DND-41 (cell line): ENCODE results near the gene VTI1A.

Source experiments
- ATAC-seq: fragments of 200-7000 bp; cut with Tn5 transposase; 3 replicates; pipeline ENCODE4 v1.9.1; 2021; ENCODE audit warnings: low read depth; ENCODE audit not compliant: insufficient read depth
- DNase-seq: peaks from one replicate; pipeline ENCODE4 v3.0.0-alpha.2; 2020
- H2AFZ ChIP-seq: 2 replicates; pipeline ENCODE4 v1.6.0; 2012; ENCODE audit warnings: low read depth, low read length
- H3K27ac ChIP-seq: 2 replicates; pipeline ENCODE4 v1.5.1; 2012; ENCODE audit warnings: low read length, inconsistent platforms
- H3K27me3 ChIP-seq: fragments of 200-600 bp; sonication (generic); 2 replicates; pipeline ENCODE4 v1.6.0; 2012; ENCODE audit warnings: low read length, mild to moderate bottlenecking, inconsistent platforms; ENCODE audit not compliant: insufficient read depth, poor library complexity
- H3K36me3 ChIP-seq: 2 replicates; pipeline ENCODE4 v1.5.1; 2012; ENCODE audit warnings: low read length, inconsistent platforms; ENCODE audit not compliant: insufficient read depth
- H3K4me1 ChIP-seq: 2 replicates; pipeline ENCODE4 v1.5.1; 2012; ENCODE audit warnings: mild to moderate bottlenecking, low read length; ENCODE audit not compliant: insufficient read depth
- H3K4me2 ChIP-seq: 2 replicates; pipeline ENCODE4 v1.6.0; 2012; ENCODE audit warnings: mild to moderate bottlenecking, moderate library complexity, low read length, inconsistent platforms; ENCODE audit not compliant: insufficient read depth
- H3K4me3 ChIP-seq, 2 experiments: fragments of 200-600 bp in 1 of 2; shearing (Covaris generic) in 1 of 2; 2 replicates each; pipeline ENCODE4 v1.5.1; 2012 to 2016; ENCODE audit warnings: inconsistent platforms in 2 of 2, low read length in 2 of 2, mild to moderate bottlenecking in 2 of 2, low read depth in 1 of 2, moderate library complexity in 1 of 2
- H3K79me2 ChIP-seq: 2 replicates; pipeline ENCODE4 v1.6.0; 2012; ENCODE audit warnings: low read length, inconsistent platforms; ENCODE audit not compliant: insufficient read depth
- H3K9ac ChIP-seq: 2 replicates; pipeline ENCODE4 v1.6.0; 2012; ENCODE audit warnings: low read depth, mild to moderate bottlenecking, inconsistent platforms, low read length, moderate library complexity
- H3K9me3 ChIP-seq: 2 replicates; pipeline ENCODE4 v1.5.1; 2012; ENCODE audit warnings: low read length, moderate library complexity, mild to moderate bottlenecking, inconsistent platforms; ENCODE audit not compliant: insufficient read depth, severe bottlenecking
- H4K20me1 ChIP-seq: 2 replicates; pipeline ENCODE4 v1.6.0; 2012; ENCODE audit warnings: low read length; ENCODE audit not compliant: insufficient read depth
- CTCF ChIP-seq: IDR thresholded peaks from 2 replicates; pipeline ENCODE4 v1.5.1; 2012; ENCODE audit warnings: borderline replicate concordance, low read length, moderate library complexity, mild to moderate bottlenecking; ENCODE audit not compliant: poor library complexity, severe bottlenecking; ENCODE audit errors: extremely low read depth
- EZH2 ChIP-seq: IDR thresholded peaks from 3 replicates; pipeline ENCODE4 v1.6.1; 2012; ENCODE audit warnings: borderline replicate concordance, low read depth, mild to moderate bottlenecking, moderate library complexity, low read length, inconsistent platforms; ENCODE audit not compliant: severe bottlenecking

VTI1A gene

GRCh38 chr10:112644265-112644645 is 197.2 kb downstream of the VTI1A start:
- H3K27ac ChIP-seq = no peak overlapping the region
- H3K9me3 ChIP-seq = no peaks in the 10 kb centered on the region
- DNase-seq = no peak
- TF ChIP-seq CTCF (no peak), EZH2 (no peak)
- no peak overlapping the region for H2AFZ ChIP-seq
- no peak overlapping the region for H3K4me2 ChIP-seq
- no peak overlapping the region for H3K9ac ChIP-seq
- H3K27me3 ChIP-seq = no peaks in the 10 kb centered on the region
- H3K36me3 ChIP-seq = no peaks in the 10 kb centered on the region
- H4K20me1 ChIP-seq = no peaks in the 10 kb centered on the region
- no peaks in the 10 kb centered on the region for H3K4me1 ChIP-seq
- no peaks in the 10 kb centered on the region for H3K79me2 ChIP-seq
- no peak overlapping the region for H3K4me3 ChIP-seq
- ATAC-seq = no peak

GRCh38 chr10:112649006-112649821 is 202.2 kb downstream of the VTI1A start:
- ATAC-seq = no peak

DNA sequence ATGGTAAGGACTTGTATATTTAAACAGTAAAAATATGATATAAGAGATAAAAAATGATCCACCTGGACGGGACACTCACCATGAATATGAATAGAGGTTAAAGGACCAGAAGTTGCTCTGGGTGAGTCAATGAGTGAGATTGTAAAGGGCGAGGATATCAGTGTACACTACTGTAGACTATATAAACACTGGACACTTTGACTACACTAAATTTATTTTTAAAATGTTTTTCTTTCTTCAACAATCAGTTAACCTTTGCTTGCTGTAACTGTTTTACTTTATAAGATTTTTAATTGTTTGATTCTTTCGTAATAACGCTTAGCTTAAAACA is 202.8 kb downstream of the VTI1A start:
- Histone ChIP-seq H3K79me2 (no peaks in the 10 kb centered on the region), H3K4me3 (no peak overlapping the region), H3K4me1 (no peaks in the 10 kb centered on the region), H3K4me2 (no peak overlapping the region), H3K36me3 (no peaks in the 10 kb centered on the region; the same call in 1 of the 2 replicates), H3K27me3 (no peaks in the 10 kb centered on the region), H3K9ac (no peak overlapping the region), H3K9me3 (no peaks in the 10 kb centered on the region), H4K20me1 (no peaks in the 10 kb centered on the region), H2AFZ (no peak overlapping the region), H3K27ac (no peak overlapping the region)
- no peak for TF ChIP-seq EZH2
- DNase-seq (no peak), ATAC-seq (no peak)

More at GRCh38 chr10:112649006-112649821, 202.2 kb downstream of the VTI1A start:
- DNase-seq = no peak
- Histone ChIP-seq H4K20me1 (no peaks in the 10 kb centered on the region), H3K4me3 (no peak overlapping the region), H3K9ac (no peak overlapping the region), H2AFZ (no peak overlapping the region), H3K36me3 (no peaks in the 10 kb centered on the region; the same call in 1 of the 2 replicates), H3K27me3 (no peaks in the 10 kb centered on the region), H3K9me3 (no peaks in the 10 kb centered on the region), H3K79me2 (no peaks in the 10 kb centered on the region), H3K27ac (no peak overlapping the region), H3K4me2 (no peak overlapping the region), H3K4me1 (no peaks in the 10 kb centered on the region)
- TF ChIP-seq CTCF (no peak), EZH2 (no peak)

GRCh38 chr10:112650588-112651030 is 203.6 kb downstream of the VTI1A start:
- no peaks in the 10 kb centered on the region for H3K27me3 ChIP-seq
- H3K4me1 ChIP-seq = no peaks in the 10 kb centered on the region
- H3K9me3 ChIP-seq = no peaks in the 10 kb centered on the region
- H3K36me3 ChIP-seq = no peaks in the 10 kb centered on the region; the same call in 1 of the 2 replicates
- ATAC-seq (no peak), DNase-seq (no peak)
- no peak overlapping the region for H2AFZ ChIP-seq
- H3K27ac ChIP-seq = no peak overlapping the region
- H4K20me1 ChIP-seq = no peaks in the 10 kb centered on the region
- no peaks in the 10 kb centered on the region for H3K79me2 ChIP-seq
- TF ChIP-seq EZH2 = no peak
- TF ChIP-seq CTCF = no peak
- no peak overlapping the region for H3K9ac ChIP-seq
- H3K4me2 ChIP-seq = no peak overlapping the region
- no peak overlapping the region for H3K4me3 ChIP-seq
